HUES48 (cell line): ENCODE measurements around the gene MYO5C.
A peak's percentile ranks its signal among the peaks of the same experiment; 100 is the strongest.

ENCODE experiments used
- H3K27ac ChIP-seq: one replicate; pipeline ENCODE4 v1.7.0; 2013; ENCODE audit warnings: low read depth, low read length, inconsistent platforms
- H3K27me3 ChIP-seq: 2 replicates; pipeline ENCODE4 v1.6.1; 2013; ENCODE audit warnings: mild to moderate bottlenecking, low read length; ENCODE audit not compliant: control insufficient read depth, insufficient read depth
- H3K36me3 ChIP-seq: 2 replicates; pipeline ENCODE4 v1.6.1; 2013; ENCODE audit warnings: low read length; ENCODE audit not compliant: control insufficient read depth, insufficient read depth
- H3K4me1 ChIP-seq: 2 replicates; pipeline ENCODE4 v1.6.1; 2013; ENCODE audit warnings: mild to moderate bottlenecking, low read length; ENCODE audit not compliant: control insufficient read depth, insufficient read depth
- H3K4me3 ChIP-seq: 2 replicates; pipeline ENCODE4 v1.5.1; 2013; ENCODE audit warnings: mild to moderate bottlenecking, low read depth, low read length
- H3K9ac ChIP-seq: 2 replicates; pipeline ENCODE4 v1.6.1; 2013; ENCODE audit warnings: mild to moderate bottlenecking, low read depth, low read length, moderate library complexity
- H3K9me3 ChIP-seq: 2 replicates; pipeline ENCODE4 v1.6.1; 2013; ENCODE audit warnings: low read length; ENCODE audit not compliant: control insufficient read depth, insufficient read depth

Gene MYO5C

GRCh38 chr15:52295421-52296001, at the start of gene MYO5C:
MYO5C (minus strand) TSS chr15:52295804; CDS start chr15:52295636, 168 bp downstream.
- Histone ChIP-seq H3K36me3 (peaks cover 13% of the 10 kb centered on the region), H3K4me1 (peaks cover 8% of the 10 kb centered on the region), H3K27ac (peak within 1 kb of the TSS; percentile 21), H3K4me3 (peak within 1 kb of the TSS; percentile 70), H3K9me3 (no peaks in the 10 kb centered on the region), H3K9ac (peak within 1 kb of the TSS; percentile 52; the same call in 1 of the 2 replicates), H3K27me3 (no peaks in the 10 kb centered on the region)

DNA sequence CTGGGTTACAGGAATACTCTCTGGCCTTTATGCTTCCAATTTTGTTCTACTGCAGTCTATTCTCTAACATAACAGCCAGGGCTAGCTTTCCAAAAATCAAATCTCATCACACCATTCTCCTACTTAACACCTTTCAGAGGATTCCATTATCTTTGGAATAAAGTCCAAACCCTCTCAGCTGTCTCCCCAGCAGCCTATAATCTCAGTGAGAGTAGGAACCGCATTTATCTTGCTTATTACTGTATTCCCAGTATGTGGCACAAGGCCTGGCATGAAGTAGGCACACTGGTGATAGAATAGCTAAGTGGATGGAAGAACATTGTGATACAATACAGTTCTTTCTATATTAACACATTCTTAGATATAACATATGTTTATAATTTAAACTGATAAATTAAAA, 49.0 kb upstream of the MYO5C start:
- Histone ChIP-seq H3K36me3 (no peaks in the 10 kb centered on the region), H3K27me3 (no peaks in the 10 kb centered on the region), H3K4me1 (peaks cover 15% of the 10 kb centered on the region), H3K4me3 (no peak overlapping the region), H3K9ac (no peak overlapping the region), H3K9me3 (no peaks in the 10 kb centered on the region), H3K27ac (no peak overlapping the region)

DNA sequence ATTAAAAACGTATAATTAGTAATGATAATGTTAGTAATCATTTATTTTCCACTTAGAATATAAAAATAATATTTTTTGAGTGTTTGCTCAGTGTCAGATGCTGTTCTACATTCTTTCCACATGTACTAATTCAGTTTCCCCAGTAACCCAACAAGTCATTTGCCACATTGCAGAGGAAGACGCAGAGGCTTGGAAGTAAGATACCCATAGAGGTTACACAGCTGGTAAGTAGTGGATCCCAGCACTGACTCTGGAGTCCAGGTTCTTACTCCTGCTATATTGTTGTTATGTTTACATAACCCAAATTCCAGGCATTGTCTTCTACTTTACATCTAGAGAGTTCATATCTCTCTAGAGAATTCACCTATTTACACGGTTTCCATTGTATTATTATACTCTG, 48.2 kb upstream of the MYO5C start:
- Histone ChIP-seq H3K36me3 (no peaks in the 10 kb centered on the region), H3K27ac (no peak overlapping the region), H3K4me1 (peaks cover 19% of the 10 kb centered on the region), H3K4me3 (no peak overlapping the region), H3K9me3 (no peaks in the 10 kb centered on the region), H3K9ac (no peak overlapping the region), H3K27me3 (no peaks in the 10 kb centered on the region)

GRCh38 chr15:52340093-52340492, 44.5 kb upstream of the MYO5C start:
- Histone ChIP-seq H3K27ac (no peak overlapping the region), H3K4me3 (no peak overlapping the region), H3K4me1 (peaks cover 45% of the 10 kb centered on the region), H3K9ac (0 out of 2 replicates have a peak overlapping the region, but pooled peaks have one; percentile 17), H3K27me3 (no peaks in the 10 kb centered on the region), H3K9me3 (no peaks in the 10 kb centered on the region), H3K36me3 (no peaks in the 10 kb centered on the region)

DNA sequence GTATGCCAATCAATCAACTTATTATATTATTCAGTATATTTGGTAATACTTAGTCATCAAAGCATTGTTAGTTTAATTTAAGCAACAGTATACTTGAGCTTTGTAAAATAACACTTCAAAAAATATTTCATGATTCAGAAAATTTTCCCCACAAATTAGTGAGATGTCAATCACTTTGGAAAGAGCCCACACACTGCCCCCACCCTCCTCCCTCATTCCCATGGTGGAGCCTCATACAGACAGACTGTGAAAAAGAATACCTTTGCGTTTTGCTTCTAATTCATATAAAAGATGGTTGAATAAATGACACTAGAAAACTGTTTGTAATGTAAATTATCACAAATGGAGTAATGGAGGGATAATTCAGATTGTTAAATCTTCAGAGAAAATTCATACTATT, 43.3 kb upstream of the MYO5C start:
- H3K9ac ChIP-seq: no peak overlapping the region
- no peak overlapping the region for H3K27ac ChIP-seq
- peaks cover 45% of the 10 kb centered on the region for H3K4me1 ChIP-seq
- H3K27me3 ChIP-seq: no peaks in the 10 kb centered on the region
- no peak overlapping the region for H3K4me3 ChIP-seq
- peaks cover 7% of the 10 kb centered on the region; the same call in 1 of the 2 replicates for H3K36me3 ChIP-seq
- no peaks in the 10 kb centered on the region for H3K9me3 ChIP-seq

GRCh38 chr15:52338058-52338457, 42.5 kb upstream of the MYO5C start:
- H3K4me1 ChIP-seq: peaks cover 45% of the 10 kb centered on the region
- no peaks in the 10 kb centered on the region for H3K27me3 ChIP-seq
- peak overlapping the region; percentile 66 for H3K27ac ChIP-seq
- H3K4me3 ChIP-seq: no peak overlapping the region; the same call in 1 of the 2 replicates
- no peaks in the 10 kb centered on the region for H3K9me3 ChIP-seq
- peaks cover 7% of the 10 kb centered on the region; the same call in 1 of the 2 replicates for H3K36me3 ChIP-seq
- H3K9ac ChIP-seq: no peak overlapping the region

GRCh38 chr15:52337198-52337853, 41.7 kb upstream of the MYO5C start:
- Histone ChIP-seq H3K27me3 (no peaks in the 10 kb centered on the region), H3K4me1 (peaks cover 45% of the 10 kb centered on the region), H3K9ac (no peak overlapping the region), H3K36me3 (peaks cover 7% of the 10 kb centered on the region; the same call in 1 of the 2 replicates), H3K9me3 (no peaks in the 10 kb centered on the region), H3K27ac (peak overlapping the region; percentile 66), H3K4me3 (no peak overlapping the region)

- Histone ChIP-seq H3K9me3 (no peaks in the 10 kb centered on the region), H3K9ac (no peak overlapping the region)
Observed at GRCh38 chr15:52336529-52336928, 40.9 kb upstream of the MYO5C start.

GRCh38 chr15:52334491-52335160, 39.0 kb upstream of the MYO5C start:
- Histone ChIP-seq H3K27ac (no peak overlapping the region), H3K27me3 (no peaks in the 10 kb centered on the region), H3K9me3 (no peaks in the 10 kb centered on the region)

More at GRCh38 chr15:52336529-52336928, 40.9 kb upstream of the MYO5C start:
- Histone ChIP-seq H3K4me1 (peaks cover 45% of the 10 kb centered on the region), H3K27ac (no peak overlapping the region), H3K4me3 (no peak overlapping the region), H3K27me3 (no peaks in the 10 kb centered on the region), H3K36me3 (peaks cover 7% of the 10 kb centered on the region; the same call in 1 of the 2 replicates)

DNA sequence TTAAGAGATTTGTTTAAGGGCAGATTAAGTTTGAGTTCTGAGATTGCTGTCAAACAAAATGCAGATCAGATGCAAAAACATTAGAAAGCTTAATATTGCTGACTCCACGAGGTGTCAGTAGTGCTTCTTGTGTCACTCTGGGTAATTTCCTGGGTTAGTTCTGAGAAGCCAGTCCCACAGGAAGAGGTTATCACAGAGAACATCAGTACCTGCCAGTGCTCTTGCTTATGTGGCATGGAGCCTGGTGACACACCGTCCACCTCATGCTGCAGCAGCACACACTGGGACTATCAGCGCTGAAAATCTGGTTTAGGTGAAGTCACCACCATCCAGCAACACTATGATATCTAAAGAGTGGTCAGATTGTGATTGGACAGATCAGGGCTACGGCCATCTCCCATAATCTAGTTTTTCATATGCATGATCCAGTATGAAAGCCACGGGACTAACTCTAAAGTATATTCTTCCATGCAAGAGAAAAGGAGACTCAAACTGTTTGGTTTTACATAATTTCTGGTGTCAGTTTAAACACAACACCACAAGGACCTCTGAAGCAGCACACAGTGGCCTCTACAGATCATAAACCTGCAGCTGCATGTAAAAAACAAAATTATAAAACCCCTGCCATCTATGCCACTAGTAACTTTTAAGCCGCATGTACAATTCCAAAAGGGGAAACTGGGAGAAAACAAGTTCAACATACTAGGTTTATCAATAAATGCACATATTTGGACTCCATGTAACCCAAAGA, 36.1 kb upstream of the MYO5C start:
- Histone ChIP-seq H3K4me1 (peaks cover 4% of the 10 kb centered on the region; the same call in 1 of the 2 replicates), H3K9ac (no peak overlapping the region), H3K9me3 (no peaks in the 10 kb centered on the region), H3K27me3 (no peaks in the 10 kb centered on the region), H3K4me3 (no peak overlapping the region), H3K36me3 (peaks cover 21% of the 10 kb centered on the region), H3K27ac (no peak overlapping the region)

More at GRCh38 chr15:52334491-52335160, 39.0 kb upstream of the MYO5C start:
- Histone ChIP-seq H3K9ac (0 out of 2 replicates have a peak overlapping the region, but pooled peaks have one; percentile 5), H3K4me1 (peaks cover 31% of the 10 kb centered on the region), H3K36me3 (peaks cover 11% of the 10 kb centered on the region; the same call in 1 of the 2 replicates), H3K4me3 (no peak overlapping the region)
